HepG2 (cell line): ENCODE results near the gene PRIM2. TPM values are rescaled to one million over a fixed set of nuclear protein-coding genes. Genes with fewer than 3 reads are reported as not detected.
"Not testable (repeated sequence)": the region's sequence is repeated elsewhere in the genome, so short reads cannot be mapped to it uniquely, and the experiment has no call there.

Source experiments
- ATAC-seq: fragments of 200-7000 bp; cut with Tn5 transposase; 3 replicates; pipeline ENCODE4 v1.9.1; 2020; ENCODE audit warnings: mild to moderate bottlenecking, moderate library complexity
- BruUV-seq: library from RNA; stranded (reverse); fragments of 400-500 nt; replicated peaks from 2 replicates; lab custom pipeline; 2021; lab: Mats Ljungman, UMichigan
- CTCF ChIA-PET: fragments of 300-600 bp; formaldehyde crosslinking; extraction: SDS; loops from one replicate; lab custom pipeline; 2021; ENCODE audit warnings: low total read pairs, inconsistent platforms, low intra/inter-chr PET ratio; lab: Yijun Ruan, JAX
- POLR2A ChIA-PET: fragments of 350-600 bp; sonication (Branson Sonifier 250); formaldehyde crosslinking; loops from one replicate; lab custom pipeline; 2020; ENCODE audit warnings: antibody characterized with exemption, inconsistent platforms; lab: Yijun Ruan, JAX
- DNase-seq: peaks from one replicate; pipeline ENCODE4 v3.0.0-alpha.2; 2015; ENCODE audit warnings: low spot score
- FAIRE-seq: peaks from 3 replicates; lab custom pipeline; 2011; peaks lifted over from hg19 to GRCh38; lab: Jason Lieb, UNC
- H2AFZ ChIP-seq: one replicate; pipeline ENCODE4 v1.6.1; 2011; ENCODE audit warnings: low read length, inconsistent platforms
- H3K27ac ChIP-seq: fragments of 300-600 bp; 3 replicates; pipeline ENCODE4 v1.8.0; 2011; ENCODE audit warnings: mixed run types, mild to moderate bottlenecking, mixed read lengths, low read length, inconsistent platforms; ENCODE audit not compliant: insufficient read depth; ENCODE audit errors: extremely low read length
- H3K27me3 ChIP-seq, 2 experiments: fragments of 200-600 bp in 1 of 2; 2 replicates in 1 of 2; 3 replicates in 1 of 2; pipeline versions ENCODE4 v1.6.0 to v1.8.0; 2011; ENCODE audit warnings: low read length in 2 of 2, mild to moderate bottlenecking in 2 of 2, moderate library complexity in 2 of 2, inconsistent platforms in 1 of 2; ENCODE audit not compliant: insufficient read depth in 2 of 2, control insufficient read depth in 1 of 2
- H3K36me3 ChIP-seq, 2 experiments: fragments of 200-600 bp in 1 of 2; replicated peaks in 1 of 2; 2 replicates in 1 of 2; 3 replicates in 1 of 2; pipeline versions ENCODE4 v1.5.1 to v1.8.0; 2011; ENCODE audit warnings: low read length in 2 of 2, inconsistent platforms in 1 of 2; ENCODE audit not compliant: insufficient read depth in 2 of 2, control insufficient read depth in 1 of 2
- H3K4me1 ChIP-seq: 2 replicates; pipeline ENCODE4 v1.5.1; 2012; ENCODE audit warnings: low read length, inconsistent platforms; ENCODE audit not compliant: insufficient read depth
- H3K4me2 ChIP-seq: 2 replicates; pipeline ENCODE4 v1.6.0; 2011; ENCODE audit warnings: low read depth, low read length, inconsistent platforms
- H3K4me3 ChIP-seq, 3 experiments: fragments of 200-600 bp in 1 of 3; sonication (generic), shearing (Covaris generic) in 1 of 3; replicated peaks in 1 of 3; 2 replicates each; pipeline ENCODE4 v1.5.1; 2011 to 2016; ENCODE audit warnings: low read length in 3 of 3, inconsistent platforms in 2 of 3, low read depth in 2 of 3, mild to moderate bottlenecking in 2 of 3, control low read depth in 1 of 3, mixed read lengths in 1 of 3; ENCODE audit not compliant: insufficient read depth in 1 of 3
- H3K79me2 ChIP-seq: one replicate; pipeline ENCODE4 v1.6.1; 2011; ENCODE audit warnings: low read length, inconsistent platforms; ENCODE audit not compliant: insufficient read depth
- H3K9ac ChIP-seq: 2 replicates; pipeline ENCODE4 v1.6.0; 2011; ENCODE audit warnings: mild to moderate bottlenecking, low read depth, low read length, inconsistent platforms; ENCODE audit not compliant: insufficient read depth
- H3K9me3 ChIP-seq: 2 replicates; pipeline ENCODE4 v1.5.1; 2012; ENCODE audit warnings: mild to moderate bottlenecking, low read length
- H4K20me1 ChIP-seq: 2 replicates; pipeline ENCODE4 v1.6.0; 2011; ENCODE audit warnings: inconsistent platforms, mild to moderate bottlenecking, low read length, moderate library complexity; ENCODE audit not compliant: insufficient read depth
- WGBS: methylation state at CpG from one replicate; pipeline ENCODE4 v1.1.6; 2017; ENCODE audit warnings: low lambda C conversion rate; 5-methylcytosine and 5-hydroxymethylcytosine counted together
- in situ Hi-C: cut with HindIII; loops from 2 replicates; pipeline ENCODE4 v1.10.0; 2017; ENCODE audit warnings: low pct_unique_long_range_greater_than_20kb; ENCODE audit not compliant: extremely low pct_ligation_motif_present
- intact Hi-C: fragments of 100-400 bp; cut with micrococcal nuclease; formaldehyde crosslinking; loops from one replicate; pipeline ENCODE4 v1.10.0; 2022; ENCODE audit not compliant: unreplicated experiment
- polyA plus RNA-seq, 8 experiments: library from polyadenylated mRNA; depleted of rRNA in 3 of 8; stranded (reverse) in 7 of 8; unstranded in 1 of 8; fragments of >200 nt; fragmentation: Illumina TruSeq in 4 of 8; extraction: Trizol in 4 of 8; gene quantifications; 2 replicates each; pipeline versions ENCODE4 v1.2.1 to v1.2.3, GENCODE V29; 2011 to 2016; ENCODE audit warnings: low read depth in 4 of 8, missing spikeins in 1 of 8, mixed read lengths in 1 of 8; ENCODE audit not compliant: insufficient read depth in 1 of 8
- total RNA-seq, 5 experiments: library from RNA; depleted of rRNA; stranded (reverse); fragments of >200 nt; fragmentation: Illumina TruSeq; extraction: Trizol; gene quantifications; 2 replicates each; pipeline ENCODE4 v1.2.3, GENCODE V29; 2016; ENCODE audit warnings: low read depth in 1 of 5
- TF ChIP-seq, protein P1 (sequence below): sonication (generic); formaldehyde crosslinking; IDR thresholded peaks from 2 replicates; pipeline ENCODE4 v1.4.0; 2020; ENCODE audit warnings: mild to moderate bottlenecking, missing genetic modification reagents

PRIM2 gene
- total and polyA plus RNA-seq, 2 of the 13 experiments (the other 11 are each of a cell fraction or from before 2014, with no cell fraction given) = 8.0 to 52.7 TPM

DNA sequence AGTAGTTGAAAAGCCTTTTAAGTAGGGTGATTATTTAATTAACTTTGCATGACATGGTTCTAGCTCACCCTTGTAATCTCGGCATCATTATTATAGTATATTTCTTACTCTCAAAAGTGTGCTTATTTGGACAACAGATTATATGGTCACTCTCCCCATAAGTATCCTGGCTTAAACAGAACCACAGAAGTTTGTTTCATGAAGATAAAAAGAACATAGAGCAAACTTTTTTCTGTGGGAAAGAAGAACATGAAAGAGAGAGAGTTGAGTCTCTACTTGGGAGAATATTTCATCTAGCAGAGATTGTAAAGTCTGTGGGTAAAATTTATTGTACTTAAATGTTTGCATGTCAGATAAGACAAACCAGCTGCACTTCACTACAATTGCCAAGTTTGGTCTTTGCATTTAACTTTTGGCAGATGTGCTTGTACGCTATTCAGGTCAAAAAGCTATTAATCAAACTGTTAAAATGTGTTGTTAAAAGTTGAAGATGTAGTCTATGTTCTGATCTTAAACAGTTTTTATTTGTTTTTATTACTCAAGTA lies 33.4 kb upstream of the PRIM2 start (continued):
- TF ChIP-seq, protein P1, sequence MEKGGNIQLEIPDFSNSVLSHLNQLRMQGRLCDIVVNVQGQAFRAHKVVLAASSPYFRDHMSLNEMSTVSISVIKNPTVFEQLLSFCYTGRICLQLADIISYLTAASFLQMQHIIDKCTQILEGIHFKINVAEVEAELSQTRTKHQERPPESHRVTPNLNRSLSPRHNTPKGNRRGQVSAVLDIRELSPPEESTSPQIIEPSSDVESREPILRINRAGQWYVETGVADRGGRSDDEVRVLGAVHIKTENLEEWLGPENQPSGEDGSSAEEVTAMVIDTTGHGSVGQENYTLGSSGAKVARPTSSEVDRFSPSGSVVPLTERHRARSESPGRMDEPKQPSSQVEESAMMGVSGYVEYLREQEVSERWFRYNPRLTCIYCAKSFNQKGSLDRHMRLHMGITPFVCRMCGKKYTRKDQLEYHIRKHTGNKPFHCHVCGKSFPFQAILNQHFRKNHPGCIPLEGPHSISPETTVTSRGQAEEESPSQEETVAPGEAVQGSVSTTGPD (CRISPR knock-in tag) = no peak

DNA sequence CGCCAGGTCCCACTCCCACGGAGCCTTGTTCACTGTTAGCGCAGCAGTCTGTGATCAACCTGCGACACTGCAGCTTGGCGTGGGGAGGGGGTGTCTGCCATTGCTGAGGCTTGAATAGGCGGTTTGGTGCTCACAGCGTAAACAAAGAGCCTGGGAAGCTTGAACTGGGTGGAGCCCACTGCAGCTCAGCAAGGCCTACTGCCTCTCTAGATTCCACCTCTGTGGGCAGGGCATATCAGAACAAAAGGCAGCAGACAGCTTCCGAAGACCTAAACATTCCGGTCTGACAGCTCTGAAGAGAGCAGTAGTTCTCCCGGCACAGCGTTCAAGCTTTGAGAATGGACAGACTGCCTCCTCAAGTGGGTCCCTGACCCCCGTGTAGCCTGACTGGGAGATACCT lies 29.3 kb upstream of the PRIM2 start:
- H3K9ac ChIP-seq, in situ Hi-C loops, POLR2A ChIA-PET, DNase-seq, H2AFZ ChIP-seq, H4K20me1 ChIP-seq, FAIRE-seq, H3K27ac ChIP-seq, H3K27me3 ChIP-seq, H3K4me2 ChIP-seq, ATAC-seq, H3K79me2 ChIP-seq, BruUV-seq, H3K4me1 ChIP-seq, CTCF ChIA-PET, H3K36me3 ChIP-seq, H3K4me3 ChIP-seq, intact Hi-C loops, H3K9me3 ChIP-seq: not testable (repeated sequence)
- WGBS = 35% methylated on average over 9 of the region's 12 CpGs

DNA sequence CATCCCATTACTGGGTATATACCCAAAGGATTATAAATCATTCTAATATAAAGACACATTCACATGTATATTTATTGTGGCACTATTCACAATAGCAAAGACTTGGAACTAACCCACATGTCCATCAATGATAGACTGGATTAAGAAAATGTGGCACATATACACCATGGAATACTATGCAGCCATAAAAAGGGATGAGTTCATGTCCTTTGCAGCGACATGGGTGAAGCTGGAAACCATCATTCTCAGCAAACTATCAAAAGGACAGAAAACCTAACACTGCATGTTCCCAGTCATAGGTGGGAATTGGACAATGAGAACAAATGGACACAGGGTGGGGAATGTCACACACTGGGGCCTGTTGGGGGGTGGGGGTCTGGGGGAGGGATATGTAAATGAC lies 24.0 kb upstream of the PRIM2 start:
- H3K4me1 ChIP-seq, H3K9me3 ChIP-seq, H3K9ac ChIP-seq, H3K4me2 ChIP-seq, intact Hi-C loops, H3K27ac ChIP-seq, H3K4me3 ChIP-seq, H2AFZ ChIP-seq, FAIRE-seq, H3K79me2 ChIP-seq, CTCF ChIA-PET, ATAC-seq, H3K36me3 ChIP-seq, H3K27me3 ChIP-seq, in situ Hi-C loops, BruUV-seq, POLR2A ChIA-PET, DNase-seq, H4K20me1 ChIP-seq: not testable (repeated sequence)
- WGBS = 0% methylated on average over 1 of the region's 1 CpG
